GM18951 (cell line): ENCODE measurements around the gene MARS1.

Experiments used
- POLR2A ChIP-seq: IDR thresholded peaks from 4 replicates; pipeline ENCODE4 v1.6.1; 2011; ENCODE audit warnings: mild to moderate bottlenecking; ENCODE audit not compliant: insufficient read length, insufficient read depth; ENCODE audit errors: extremely low read depth
- in situ Hi-C: fragments of 300-500 bp; cut with MboI; formaldehyde crosslinking; loops from one replicate; pipeline ENCODE4 v1.12.0; 2022; ENCODE audit warnings: low sequenced_read_pairs, mixed read lengths, inconsistent platforms; ENCODE audit not compliant: unreplicated experiment

Gene MARS1

DNA sequence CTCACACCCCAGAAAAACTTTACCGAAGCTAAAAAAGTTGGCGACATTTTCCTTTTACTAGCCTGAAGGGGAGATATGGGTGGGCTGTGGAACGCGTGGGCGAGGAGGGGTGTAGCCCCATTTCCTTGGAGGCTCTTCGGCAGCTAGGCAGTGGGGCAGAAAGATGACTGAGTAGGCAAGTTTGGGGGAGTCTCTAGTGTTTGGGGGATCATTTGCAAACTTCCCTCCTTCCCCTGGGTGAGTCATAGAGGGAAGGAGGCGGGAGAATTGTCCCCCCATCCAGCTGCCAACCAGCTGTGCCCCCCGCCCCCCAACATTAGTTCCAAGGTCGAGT, 26.0 kb upstream of the MARS1 start:
- in situ Hi-C loops, result no loop called here
- TF ChIP-seq POLR2A, result no peak

- TF ChIP-seq POLR2A, result peak; percentile 29
- in situ Hi-C loops, result no loop called here
These were observed 25.5 kb upstream of the MARS1 start for GRCh38 chr12:57462251-57462911.

- in situ Hi-C loops, result no loop called here
- no peak for TF ChIP-seq POLR2A
These were observed 25.0 kb upstream of the MARS1 start for GRCh38 chr12:57462912-57463253.

DNA sequence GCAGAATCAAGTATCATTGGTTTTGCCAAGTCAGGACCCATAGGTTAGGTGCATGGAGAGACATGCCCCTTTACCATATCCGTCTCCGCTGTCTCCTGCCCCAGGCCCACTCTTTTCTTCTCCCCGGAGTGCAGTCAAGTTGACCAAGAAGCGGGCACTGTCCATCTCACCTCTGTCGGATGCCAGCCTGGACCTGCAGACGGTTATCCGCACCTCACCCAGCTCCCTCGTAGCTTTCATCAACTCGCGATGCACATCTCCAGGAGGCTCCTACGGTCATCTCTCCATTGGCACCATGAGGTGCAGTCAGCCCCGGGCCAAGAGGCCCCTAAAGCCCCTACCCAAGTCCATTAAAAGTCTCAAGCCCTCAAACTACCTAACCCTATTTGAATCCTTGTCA, 23.3 kb upstream of the MARS1 start:
- in situ Hi-C loops, result no loop called here
- TF ChIP-seq POLR2A, result no peak

DNA sequence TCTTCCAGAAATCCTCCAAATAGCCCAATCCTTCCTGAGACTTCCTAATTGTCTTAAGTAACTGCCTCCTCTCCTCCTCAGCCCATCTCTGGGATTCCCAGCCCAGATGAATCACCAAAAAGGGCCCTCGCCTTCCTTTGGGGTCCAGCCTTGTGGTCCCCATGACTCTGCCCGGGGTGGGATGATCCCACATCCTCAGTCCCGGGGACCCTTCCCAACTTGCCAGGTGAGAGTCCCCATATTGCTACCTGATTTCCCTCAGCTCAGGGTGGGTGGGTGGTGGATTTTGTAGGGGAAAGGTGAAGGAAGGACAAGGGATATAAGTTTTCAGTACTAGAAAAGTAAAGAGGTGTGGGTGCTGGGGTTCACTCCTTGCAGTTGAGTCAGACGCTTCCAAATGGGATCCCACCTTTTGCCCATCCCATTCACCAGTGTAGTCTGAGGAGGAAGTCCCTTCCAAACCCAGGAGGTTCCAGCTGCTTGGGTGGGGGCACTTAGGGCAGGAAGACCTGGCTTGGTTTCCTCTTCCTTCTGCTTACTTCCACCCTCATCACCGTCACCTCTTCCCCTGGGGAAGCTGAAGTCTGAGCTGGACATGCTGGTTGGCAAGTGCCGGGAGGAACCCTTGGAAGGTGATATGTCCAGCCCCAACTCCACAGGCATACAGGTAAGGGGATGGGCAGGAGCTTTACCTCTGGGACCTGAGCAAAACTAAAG, 22.7 kb upstream of the MARS1 start:
- in situ Hi-C loops, result no loop called here
- no peak for TF ChIP-seq POLR2A

GRCh38 chr12:57465747-57466505, 21.9 kb upstream of the MARS1 start:
- in situ Hi-C loops, result no loop called here
- TF ChIP-seq POLR2A, result no peak

DNA sequence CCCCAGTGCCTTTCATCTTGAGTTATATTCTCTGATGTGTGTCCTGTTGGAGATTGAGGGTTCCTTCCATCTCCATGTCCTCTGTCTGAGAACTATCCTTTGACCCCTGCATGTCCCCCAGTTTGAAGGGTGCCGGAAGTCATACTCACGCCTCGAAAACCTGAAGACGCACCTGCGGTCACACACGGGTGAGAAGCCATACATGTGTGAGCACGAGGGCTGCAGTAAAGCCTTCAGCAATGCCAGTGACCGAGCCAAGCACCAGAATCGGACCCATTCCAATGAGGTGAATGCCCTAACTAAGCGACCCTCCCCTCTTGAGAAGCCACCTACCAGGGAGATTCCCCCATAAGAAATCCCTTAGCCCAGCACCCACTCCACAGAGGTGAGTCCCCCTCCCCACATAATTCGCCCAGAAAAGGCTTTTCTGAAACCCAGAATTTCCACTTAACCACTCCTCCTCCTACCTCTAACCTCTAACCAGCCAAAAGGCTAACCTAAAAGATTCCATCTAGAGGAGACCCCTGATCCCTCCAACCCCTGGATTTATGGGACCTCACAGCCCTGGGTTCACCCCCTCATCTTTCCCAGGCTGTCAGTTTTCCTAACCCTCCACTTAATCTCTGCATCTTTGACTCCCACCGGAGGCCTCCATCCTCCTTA, 20.5 kb upstream of the MARS1 start:
- no peak for TF ChIP-seq POLR2A
- in situ Hi-C loops, result no loop called here

DNA sequence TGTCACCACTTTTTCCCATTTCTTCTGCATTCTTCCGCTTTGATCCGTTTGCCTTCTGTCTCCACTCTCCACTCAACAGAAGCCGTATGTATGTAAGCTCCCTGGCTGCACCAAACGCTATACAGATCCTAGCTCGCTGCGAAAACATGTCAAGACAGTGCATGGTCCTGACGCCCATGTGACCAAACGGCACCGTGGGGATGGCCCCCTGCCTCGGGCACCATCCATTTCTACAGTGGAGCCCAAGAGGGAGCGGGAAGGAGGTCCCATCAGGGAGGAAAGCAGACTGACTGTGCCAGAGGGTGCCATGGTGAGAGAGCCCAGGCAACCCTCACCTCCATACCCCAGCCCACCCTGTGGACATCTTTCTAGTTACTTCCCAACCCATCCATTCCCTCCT, 20.0 kb upstream of the MARS1 start:
- in situ Hi-C loops, result no loop called here
- no peak for TF ChIP-seq POLR2A

DNA sequence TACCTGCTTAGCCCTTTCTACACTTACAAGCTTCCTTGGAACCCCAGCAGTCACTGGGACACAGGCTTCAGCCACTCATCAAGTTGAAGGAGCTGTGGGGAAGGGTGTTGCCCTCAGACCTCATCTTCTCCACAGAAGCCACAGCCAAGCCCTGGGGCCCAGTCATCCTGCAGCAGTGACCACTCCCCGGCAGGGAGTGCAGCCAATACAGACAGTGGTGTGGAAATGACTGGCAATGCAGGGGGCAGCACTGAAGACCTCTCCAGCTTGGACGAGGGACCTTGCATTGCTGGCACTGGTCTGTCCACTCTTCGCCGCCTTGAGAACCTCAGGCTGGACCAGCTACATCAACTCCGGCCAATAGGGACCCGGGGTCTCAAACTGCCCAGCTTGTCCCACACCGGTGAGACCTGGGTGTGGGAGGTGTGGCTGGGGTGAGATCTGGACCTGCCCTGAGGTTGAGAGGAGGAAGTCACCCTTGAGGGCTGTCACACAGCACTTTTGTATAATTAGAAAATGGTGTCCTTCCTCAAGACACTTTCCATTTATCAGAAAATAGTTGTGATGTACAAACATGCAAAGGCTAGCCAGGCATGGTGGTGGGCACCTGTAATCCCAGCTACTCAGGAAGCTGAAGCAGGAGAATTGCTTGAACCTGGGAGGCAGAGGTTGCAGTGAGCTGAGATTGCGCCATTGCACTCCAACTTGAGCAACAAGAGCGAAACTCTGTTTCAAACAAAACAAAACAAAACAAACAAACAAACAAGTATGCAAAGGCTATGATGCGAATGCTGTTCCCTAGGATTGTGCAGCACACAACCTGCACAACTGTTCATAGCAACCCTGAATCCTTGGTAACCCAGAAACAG, 18.3 kb upstream of the MARS1 start:
- in situ Hi-C loops, result no loop called here
- no peak for TF ChIP-seq POLR2A

- in situ Hi-C loops, result no loop called here
- TF ChIP-seq POLR2A, result no peak
These were observed 17.4 kb upstream of the MARS1 start for GRCh38 chr12:57470286-57470969.

- no peak for TF ChIP-seq POLR2A
- in situ Hi-C loops, result no loop called here
These were observed 16.8 kb upstream of the MARS1 start for GRCh38 chr12:57470970-57471656.

DNA sequence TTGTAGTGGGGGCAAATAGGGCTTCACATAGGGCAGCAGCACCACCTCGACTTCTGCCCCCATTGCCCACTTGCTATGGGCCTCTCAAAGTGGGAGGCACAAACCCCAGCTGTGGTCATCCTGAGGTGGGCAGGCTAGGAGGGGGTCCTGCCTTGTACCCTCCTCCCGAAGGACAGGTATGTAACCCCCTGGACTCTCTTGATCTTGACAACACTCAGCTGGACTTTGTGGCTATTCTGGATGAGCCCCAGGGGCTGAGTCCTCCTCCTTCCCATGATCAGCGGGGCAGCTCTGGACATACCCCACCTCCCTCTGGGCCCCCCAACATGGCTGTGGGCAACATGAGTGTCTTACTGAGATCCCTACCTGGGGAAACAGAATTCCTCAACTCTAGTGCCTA, 16.2 kb upstream of the MARS1 start:
- in situ Hi-C loops, result no loop called here
- peak; percentile 9 for TF ChIP-seq POLR2A
